Neural progenitor cell (in vitro differentiated cells): Measurements from ENCODE around the gene REV3L.

Experiments
- CTCF ChIP-seq: fragments of 200-600 bp; sonication (generic); IDR thresholded peaks from 2 replicates; pipeline ENCODE4 v1.5.1; 2017; ENCODE audit warnings: antibody characterized with exemption, mild to moderate bottlenecking
- EZH2 ChIP-seq: fragments of 200-600 bp; sonication (generic); IDR thresholded peaks from 2 replicates; pipeline ENCODE4 v1.6.1; 2017; ENCODE audit warnings: antibody characterized with exemption, mild to moderate bottlenecking, moderate library complexity

GRCh38 chr6:111379302-111379701 lies 103.7 kb downstream of the REV3L start:
- no peak for TF ChIP-seq CTCF
- TF ChIP-seq EZH2, result no peak
